GM21381 (cell line): ENCODE measurements around the gene TOMM70.
"Not testable (repeated sequence)": the region's sequence is repeated elsewhere in the genome, so short reads cannot be mapped to it uniquely, and the experiment has no call there.

Experiments used
- ATAC-seq: cut with Tn5 transposase; IDR thresholded peaks from one replicate; pipeline ENCODE4 v1.9.1; 2021; ENCODE audit warnings: mild to moderate bottlenecking, moderate library complexity; ENCODE audit not compliant: unreplicated experiment

Gene TOMM70

GRCh38 chr3:100400780-100401673, at the start of gene TOMM70, which contains the start of gene LNP1:
Gene TOMM70 (minus strand): TSS chr3:100401089. CDS start chr3:100400949, 140 bp downstream.
Gene LNP1 (plus strand): TSS chr3:100401539. CDS start chr3:100429730, 28,191 bp downstream.
- peak; percentile 89 for ATAC-seq

GRCh38 chr3:100449214-100449613, 48.3 kb upstream of the TOMM70 start:
- no peak for ATAC-seq

- ATAC-seq = no peak
These were observed 47.2 kb upstream of the TOMM70 start for GRCh38 chr3:100448079-100448478.

GRCh38 chr3:100447067-100447466, 46.2 kb upstream of the TOMM70 start:
- ATAC-seq = not testable (repeated sequence)

GRCh38 chr3:100443690-100444089, 42.8 kb upstream of the TOMM70 start:
- no peak for ATAC-seq

GRCh38 chr3:100440895-100441294, 40.0 kb upstream of the TOMM70 start:
- no peak for ATAC-seq

GRCh38 chr3:100438623-100438974, 37.7 kb upstream of the TOMM70 start:
- no peak for ATAC-seq

GRCh38 chr3:100437721-100438622, 37.1 kb upstream of the TOMM70 start:
- ATAC-seq = no peak

- ATAC-seq = no peak
These were observed 36.1 kb upstream of the TOMM70 start for GRCh38 chr3:100436951-100437350.

- no peak for ATAC-seq
These were observed 28.4 kb upstream of the TOMM70 start for GRCh38 chr3:100429187-100429716.

GRCh38 chr3:100427699-100428098, 26.8 kb upstream of the TOMM70 start:
- no peak for ATAC-seq

GRCh38 chr3:100426067-100426682, 25.3 kb upstream of the TOMM70 start:
- no peak for ATAC-seq

GRCh38 chr3:100425316-100425715, 24.4 kb upstream of the TOMM70 start:
- ATAC-seq = no peak

- ATAC-seq = no peak
These were observed 23.4 kb upstream of the TOMM70 start for GRCh38 chr3:100424261-100424660.

GRCh38 chr3:100423611-100424010, 22.7 kb upstream of the TOMM70 start:
- no peak for ATAC-seq

GRCh38 chr3:100420885-100421284, 20.0 kb upstream of the TOMM70 start:
- ATAC-seq = no peak

GRCh38 chr3:100419406-100419805, 18.5 kb upstream of the TOMM70 start:
- no peak for ATAC-seq

GRCh38 chr3:100416863-100417262, 16.0 kb upstream of the TOMM70 start:
- no peak for ATAC-seq

GRCh38 chr3:100416176-100416575, 15.3 kb upstream of the TOMM70 start:
- ATAC-seq = no peak

- no peak for ATAC-seq
These were observed 12.7 kb upstream of the TOMM70 start for GRCh38 chr3:100413613-100414012.
